Measurements from ENCODE around the gene GAPDH. TPM values are rescaled to one million over a fixed set of nuclear protein-coding genes. Genes with fewer than 3 reads are reported as not detected.

GAPDH gene
- total RNA-seq, 4 donors from 2014 or later: 850 to 1,788 (median 1,222) TPM

GRCh38 chr12:6532051-6532926 lies 2.0 kb upstream of the GAPDH start:
- no peak for TF ChIP-seq CTCF (IDR thresholded peaks at IDR 0.05; ENCODE audit: low read depth)

GRCh38 chr12:6532927-6533652 lies 1.2 kb upstream of the GAPDH start:
- no peak for TF ChIP-seq CTCF (IDR thresholded peaks at IDR 0.05; ENCODE audit: low read depth)

- TF ChIP-seq CTCF (IDR thresholded peaks at IDR 0.05; ENCODE audit: low read depth): no peak
Measured at GRCh38 chr12:6533653-6533922, 729 bp upstream of the GAPDH start.

GRCh38 chr12:6534695-6534944 lies 303 bp downstream of the GAPDH start:
- TF ChIP-seq CTCF (IDR thresholded peaks at IDR 0.05; ENCODE audit: low read depth): no peak

- no peak for TF ChIP-seq CTCF (IDR thresholded peaks at IDR 0.05; ENCODE audit: low read depth)
Measured at GRCh38 chr12:6534945-6535696, 804 bp downstream of the GAPDH start.

GRCh38 chr12:6535697-6535946 lies 1.3 kb downstream of the GAPDH start:
- TF ChIP-seq CTCF (IDR thresholded peaks at IDR 0.05; ENCODE audit: low read depth): no peak

Measured in subcutaneous adipose tissue (tissue), 4 donors.